Mesenchymal stem cell (in vitro differentiated cells and primary cell): Measurements from ENCODE around the gene CRISPLD2.

Source experiments
- DNase-seq: peaks from one replicate; pipeline ENCODE4 v3.0.0-alpha.2; 2013
- H2AFZ ChIP-seq: one replicate; pipeline ENCODE4 v1.6.1; 2013; ENCODE audit warnings: low read depth, mild to moderate bottlenecking, control low read depth, inconsistent platforms, low read length, moderate library complexity
- H2AK5ac ChIP-seq: 2 replicates; pipeline ENCODE4 v1.6.1; 2013; ENCODE audit warnings: low read length, moderate library complexity, mild to moderate bottlenecking, inconsistent platforms; ENCODE audit not compliant: severe bottlenecking
- H2BK120ac ChIP-seq: one replicate; pipeline ENCODE4 v1.6.1; 2013; ENCODE audit warnings: low read depth, mild to moderate bottlenecking, inconsistent platforms, low read length, moderate library complexity
- H2BK12ac ChIP-seq, 2 experiments: one replicate each; pipeline ENCODE4 v1.6.1; 2013; ENCODE audit warnings: inconsistent platforms in 2 of 2, low read length in 2 of 2, mild to moderate bottlenecking in 2 of 2, moderate library complexity in 2 of 2, control low read depth in 1 of 2
- H2BK15ac ChIP-seq: one replicate; pipeline ENCODE4 v1.6.1; 2013; ENCODE audit warnings: mild to moderate bottlenecking, low read depth, inconsistent platforms; ENCODE audit not compliant: poor library complexity, severe bottlenecking
- H2BK5ac ChIP-seq: 2 replicates; pipeline ENCODE4 v1.6.1; 2013; ENCODE audit warnings: low read depth, mild to moderate bottlenecking, low read length, control low read depth, inconsistent platforms; ENCODE audit not compliant: poor library complexity, severe bottlenecking
- H3K14ac ChIP-seq, 2 experiments: one replicate each; pipeline ENCODE4 v1.6.1; 2013; ENCODE audit warnings: inconsistent platforms in 2 of 2, low read length in 2 of 2, control low read depth in 1 of 2, mild to moderate bottlenecking in 1 of 2, moderate library complexity in 1 of 2
- H3K18ac ChIP-seq, 2 experiments: one replicate each; pipeline ENCODE4 v1.6.1; 2013; ENCODE audit warnings: inconsistent platforms in 2 of 2, low read length in 2 of 2, control low read depth in 1 of 2, low read depth in 1 of 2, mild to moderate bottlenecking in 1 of 2
- H3K23ac ChIP-seq, 2 experiments: one replicate each; pipeline ENCODE4 v1.6.1; 2013; ENCODE audit warnings: inconsistent platforms in 2 of 2, low read length in 2 of 2, mild to moderate bottlenecking in 2 of 2, moderate library complexity in 2 of 2, control low read depth in 1 of 2
- H3K27ac ChIP-seq: 2 replicates; pipeline ENCODE4 v1.5.1; 2013; ENCODE audit warnings: mild to moderate bottlenecking, moderate library complexity, low read length, control low read depth, inconsistent platforms; ENCODE audit not compliant: poor library complexity, severe bottlenecking
- H3K27me3 ChIP-seq, 2 experiments: 2 replicates each; pipeline versions ENCODE4 v1.6.1 to v1.7.0; 2013; ENCODE audit warnings: low read length in 2 of 2, mild to moderate bottlenecking in 2 of 2, moderate library complexity in 2 of 2, control low read depth in 1 of 2, inconsistent platforms in 1 of 2; ENCODE audit not compliant: control insufficient read depth in 1 of 2, insufficient read depth in 1 of 2
- H3K36me3 ChIP-seq, 2 experiments: 2 replicates each; pipeline versions ENCODE4 v1.6.1 to v1.7.0; 2013; ENCODE audit warnings: low read length in 2 of 2, control low read depth in 1 of 2, inconsistent platforms in 1 of 2, low read depth in 1 of 2, mild to moderate bottlenecking in 1 of 2; ENCODE audit not compliant: insufficient read depth in 2 of 2, control insufficient read depth in 1 of 2
- H3K4ac ChIP-seq, 2 experiments: one replicate each; pipeline ENCODE4 v1.6.1; 2013; ENCODE audit warnings: inconsistent platforms in 2 of 2, low read length in 2 of 2, mild to moderate bottlenecking in 2 of 2, moderate library complexity in 2 of 2, control low read depth in 1 of 2, low read depth in 1 of 2
- H3K4me1 ChIP-seq: 2 replicates; pipeline ENCODE4 v1.6.1; 2013; ENCODE audit warnings: low read depth, low read length, control low read depth; ENCODE audit not compliant: control insufficient read depth, insufficient read depth
- H3K4me2 ChIP-seq: 2 replicates; pipeline ENCODE4 v1.6.1; 2013; ENCODE audit warnings: low read length, mild to moderate bottlenecking, inconsistent platforms; ENCODE audit not compliant: poor library complexity, severe bottlenecking
- H3K4me3 ChIP-seq, 2 experiments: 2 replicates each; pipeline versions ENCODE4 v1.5.1 to v1.7.0; 2013; ENCODE audit warnings: low read length in 2 of 2, mild to moderate bottlenecking in 2 of 2, control low read depth in 1 of 2, low read depth in 1 of 2; ENCODE audit not compliant: insufficient read depth in 1 of 2
- H3K79me1 ChIP-seq: replicated peaks from 2 replicates; pipeline ENCODE4 v1.6.1; 2013; ENCODE audit warnings: mild to moderate bottlenecking, control low read depth, low read length, inconsistent platforms; ENCODE audit not compliant: poor library complexity, severe bottlenecking
- H3K9ac ChIP-seq: 2 replicates; pipeline ENCODE4 v1.7.0; 2013; ENCODE audit warnings: mild to moderate bottlenecking, low read length, moderate library complexity
- H3K9me3 ChIP-seq: 2 replicates; pipeline ENCODE4 v1.7.0; 2013; ENCODE audit warnings: mild to moderate bottlenecking, low read length; ENCODE audit not compliant: control insufficient read depth
- H4K8ac ChIP-seq: one replicate; pipeline ENCODE4 v1.6.1; 2013; ENCODE audit warnings: inconsistent platforms, mild to moderate bottlenecking, low read length, moderate library complexity
- H4K91ac ChIP-seq: one replicate; pipeline ENCODE4 v1.6.1; 2013; ENCODE audit warnings: mild to moderate bottlenecking, low read length, inconsistent platforms
- WGBS: methylation state at CpG from one replicate; pipeline ENCODE4 v1.1.7; 2013; ENCODE audit warnings: mixed read lengths; 5-methylcytosine and 5-hydroxymethylcytosine counted together

The CRISPLD2 gene

DNA sequence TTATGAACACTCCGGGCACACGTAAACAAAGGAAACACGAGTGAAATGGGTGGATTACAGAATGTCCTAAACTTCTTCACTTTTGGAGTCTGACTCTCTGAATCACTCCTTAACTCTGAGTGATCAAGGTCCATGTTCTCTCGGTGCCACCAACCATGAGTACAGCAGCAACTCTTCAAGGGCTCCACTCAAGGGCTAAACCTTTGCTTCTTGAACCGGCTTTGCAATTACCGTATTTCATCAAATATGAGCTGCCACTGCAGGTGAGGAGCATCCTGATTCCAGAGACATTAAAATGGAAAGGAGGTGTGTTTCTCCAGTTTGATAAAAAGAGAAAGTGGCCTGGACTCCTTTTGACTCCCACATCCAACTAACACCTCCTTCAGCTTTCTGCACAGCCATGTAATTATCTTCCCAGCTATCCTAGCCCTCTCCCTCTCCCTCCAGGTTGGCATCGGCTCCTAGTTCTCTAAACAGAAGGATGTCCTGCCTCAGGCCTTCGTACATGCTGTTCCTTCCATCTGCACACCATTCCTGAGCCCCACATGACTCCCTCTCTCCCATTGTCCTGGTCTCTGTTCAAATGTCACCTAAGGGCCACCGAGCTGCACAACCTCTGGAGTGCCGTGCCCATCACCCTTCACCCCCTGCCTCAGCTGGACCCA is 130.1 kb downstream of the CRISPLD2 start:
- no peak overlapping the region for H4K8ac ChIP-seq
- H3K18ac ChIP-seq = no peak overlapping the region
- no peak overlapping the region for H3K4me2 ChIP-seq
- no peak overlapping the region for H4K91ac ChIP-seq
- H3K27ac ChIP-seq = no peak overlapping the region
- no peak overlapping the region for H2BK120ac ChIP-seq
- H2AK5ac ChIP-seq = no peak overlapping the region
- H3K36me3 ChIP-seq = no peaks in the 10 kb centered on the region
- H3K4me1 ChIP-seq = peaks cover 10% of the 10 kb centered on the region
- 77% methylated on average over 10 of the region's 10 CpGs for WGBS
- H3K14ac ChIP-seq = peak overlapping the region in 1 of 2 experiments; percentile 84
- no peak for DNase-seq
- no peak overlapping the region for H2BK12ac ChIP-seq
- no peak overlapping the region for H3K9ac ChIP-seq
- no peak overlapping the region for H3K4ac ChIP-seq
- H3K9me3 ChIP-seq = no peaks in the 10 kb centered on the region
- H2BK15ac ChIP-seq = no peak overlapping the region
- no peaks in the 10 kb centered on the region for H3K79me1 ChIP-seq
- peaks cover 0 to 12% of the 10 kb centered on the region in 2 experiments for H3K27me3 ChIP-seq
- no peak overlapping the region for H2BK5ac ChIP-seq
- no peak overlapping the region for H3K23ac ChIP-seq
- H3K4me3 ChIP-seq = no peak overlapping the region
- H2AFZ ChIP-seq = no peak overlapping the region

GRCh38 chr16:84950906-84951305 is 131.1 kb downstream of the CRISPLD2 start:
- H4K8ac ChIP-seq = no peak overlapping the region
- H3K9me3 ChIP-seq = no peaks in the 10 kb centered on the region
- H2AK5ac ChIP-seq = no peak overlapping the region
- peaks cover 0 to 12% of the 10 kb centered on the region in 2 experiments for H3K27me3 ChIP-seq
- no peak overlapping the region for H3K4ac ChIP-seq
- peak overlapping the region in 1 of 2 experiments; percentile 3 for H3K14ac ChIP-seq
- no peak overlapping the region for H2BK5ac ChIP-seq
- no peaks in the 10 kb centered on the region for H3K79me1 ChIP-seq
- H2BK12ac ChIP-seq = peak overlapping the region in 1 of 2 experiments; percentile 10
- peak overlapping the region; percentile 64 for H4K91ac ChIP-seq
- H3K23ac ChIP-seq = no peak overlapping the region
- H2AFZ ChIP-seq = no peak overlapping the region
- H3K27ac ChIP-seq = no peak overlapping the region
- H3K4me2 ChIP-seq = no peak overlapping the region
- DNase-seq = no peak
- H2BK15ac ChIP-seq = no peak overlapping the region
- no peak overlapping the region for H3K9ac ChIP-seq
- no peak overlapping the region for H2BK120ac ChIP-seq
- H3K18ac ChIP-seq = peak overlapping the region; percentile 19 to 59
- no peak overlapping the region for H3K4me3 ChIP-seq
- H3K36me3 ChIP-seq = no peaks in the 10 kb centered on the region
- WGBS = 87% methylated on average over 10 of the region's 10 CpGs
- H3K4me1 ChIP-seq = peaks cover 13% of the 10 kb centered on the region

DNA sequence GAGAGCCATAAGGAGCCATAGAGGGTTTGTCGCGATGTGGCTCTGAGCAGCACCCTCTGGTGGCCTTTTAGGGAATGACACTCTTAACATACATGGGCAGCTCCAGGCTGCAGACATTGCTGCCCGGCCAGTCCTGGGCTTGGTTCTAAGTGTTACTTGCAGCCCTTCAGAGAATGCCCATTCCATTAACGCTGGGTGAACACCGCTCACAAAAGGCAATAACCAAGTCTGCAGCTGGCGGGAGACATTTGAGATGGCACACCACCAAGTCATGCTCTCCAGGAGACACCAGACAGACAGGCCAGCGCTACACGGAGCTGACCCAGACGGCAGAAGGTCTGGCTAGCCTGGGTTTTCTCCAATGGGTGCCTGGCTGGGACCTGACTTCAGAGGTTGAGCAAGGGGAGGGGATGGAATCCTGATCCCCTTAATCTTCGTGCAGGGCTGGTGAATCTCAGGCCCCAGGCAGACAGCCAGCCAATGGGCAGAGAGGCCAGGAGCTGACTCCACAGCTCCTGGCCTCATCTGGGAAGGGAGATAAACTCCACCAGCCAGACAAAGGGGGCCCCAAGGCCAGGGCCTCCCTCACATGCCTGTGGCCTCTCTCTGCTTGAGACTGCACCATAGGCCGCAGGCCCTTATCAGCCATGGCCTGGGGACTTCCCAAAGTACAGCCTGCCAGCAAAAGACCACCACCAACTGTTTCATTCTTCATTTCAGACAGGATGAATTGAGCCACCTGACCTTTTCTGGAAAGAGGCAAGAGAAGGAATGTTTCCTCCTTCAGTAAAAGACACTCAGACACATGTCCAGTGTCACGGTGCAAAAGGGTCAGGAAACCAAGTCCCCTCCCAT is 132.8 kb downstream of the CRISPLD2 start:
- H3K27me3 ChIP-seq = peaks cover 0 to 16% of the 10 kb centered on the region in 2 experiments
- H3K14ac ChIP-seq = no peak overlapping the region
- DNase-seq = peak; percentile 88
- no peaks in the 10 kb centered on the region for H3K36me3 ChIP-seq
- H3K79me1 ChIP-seq = no peaks in the 10 kb centered on the region
- H3K23ac ChIP-seq = no peak overlapping the region
- H3K27ac ChIP-seq = no peak overlapping the region
- H2AFZ ChIP-seq = no peak overlapping the region
- H3K9ac ChIP-seq = peak overlapping the region; percentile 9
- H3K4ac ChIP-seq = peak overlapping the region in 1 of 2 experiments; percentile 5
- H3K9me3 ChIP-seq = no peaks in the 10 kb centered on the region
- 37% methylated on average over 12 of the region's 12 CpGs for WGBS
- peak overlapping the region; percentile 46 for H2BK15ac ChIP-seq
- peak overlapping the region; percentile 56 to 72 for H2BK12ac ChIP-seq
- no peak overlapping the region for H2BK5ac ChIP-seq
- no peak overlapping the region for H3K4me2 ChIP-seq
- no peak overlapping the region for H2AK5ac ChIP-seq
- H3K4me3 ChIP-seq = no peak overlapping the region
- peaks cover 12% of the 10 kb centered on the region for H3K4me1 ChIP-seq
- H4K8ac ChIP-seq = peak overlapping the region; percentile 74
- peak overlapping the region; percentile 62 for H2BK120ac ChIP-seq
- H3K18ac ChIP-seq = peak overlapping the region; percentile 52 to 64
- H4K91ac ChIP-seq = peak overlapping the region; percentile 64

GRCh38 chr16:84953190-84953746 is 133.5 kb downstream of the CRISPLD2 start:
- peak overlapping the region; percentile 64 to 72 for H2BK12ac ChIP-seq
- no peak overlapping the region for H2AK5ac ChIP-seq
- DNase-seq = peak; percentile 51
- H3K4me1 ChIP-seq = peaks cover 11% of the 10 kb centered on the region
- peak overlapping the region; percentile 52 to 55 for H3K18ac ChIP-seq
- H2BK15ac ChIP-seq = peak overlapping the region; percentile 38
- H4K91ac ChIP-seq = peak overlapping the region; percentile 64
- peak overlapping the region in 1 of 2 experiments; percentile 5 for H3K4ac ChIP-seq
- no peak overlapping the region for H3K4me2 ChIP-seq
- H3K36me3 ChIP-seq = no peaks in the 10 kb centered on the region
- H3K4me3 ChIP-seq = no peak overlapping the region
- H3K27me3 ChIP-seq = peaks cover 0 to 16% of the 10 kb centered on the region in 2 experiments
- H4K8ac ChIP-seq = peak overlapping the region; percentile 74
- no peak overlapping the region for H2BK5ac ChIP-seq
- no peak overlapping the region for H3K23ac ChIP-seq
- H2BK120ac ChIP-seq = peak overlapping the region; percentile 62
- H3K9me3 ChIP-seq = no peaks in the 10 kb centered on the region
- H2AFZ ChIP-seq = no peak overlapping the region
- no peak overlapping the region for H3K14ac ChIP-seq
- H3K27ac ChIP-seq = no peak overlapping the region
- H3K79me1 ChIP-seq = no peaks in the 10 kb centered on the region
- WGBS = 78% methylated on average over 6 of the region's 9 CpGs
- H3K9ac ChIP-seq = no peak overlapping the region
